Stimulated activated CD4-positive, alpha-beta T cell treated with anti-CD3 and anti-CD28 coated beads, TNF-alpha, amount 100 ng/mL, for 24 hours (primary cell): ENCODE data around the gene SREBF2.
"Not testable (repeated sequence)": the region's sequence is repeated elsewhere in the genome, so short reads cannot be mapped to it uniquely, and the experiment has no call there.

Source experiments
- DNase-seq, 3 experiments: peaks; one replicate each; pipeline ENCODE4 v3.0.0-alpha.2; 2020; ENCODE audit warnings: low read depth in 3 of 3

SREBF2 gene

DNA sequence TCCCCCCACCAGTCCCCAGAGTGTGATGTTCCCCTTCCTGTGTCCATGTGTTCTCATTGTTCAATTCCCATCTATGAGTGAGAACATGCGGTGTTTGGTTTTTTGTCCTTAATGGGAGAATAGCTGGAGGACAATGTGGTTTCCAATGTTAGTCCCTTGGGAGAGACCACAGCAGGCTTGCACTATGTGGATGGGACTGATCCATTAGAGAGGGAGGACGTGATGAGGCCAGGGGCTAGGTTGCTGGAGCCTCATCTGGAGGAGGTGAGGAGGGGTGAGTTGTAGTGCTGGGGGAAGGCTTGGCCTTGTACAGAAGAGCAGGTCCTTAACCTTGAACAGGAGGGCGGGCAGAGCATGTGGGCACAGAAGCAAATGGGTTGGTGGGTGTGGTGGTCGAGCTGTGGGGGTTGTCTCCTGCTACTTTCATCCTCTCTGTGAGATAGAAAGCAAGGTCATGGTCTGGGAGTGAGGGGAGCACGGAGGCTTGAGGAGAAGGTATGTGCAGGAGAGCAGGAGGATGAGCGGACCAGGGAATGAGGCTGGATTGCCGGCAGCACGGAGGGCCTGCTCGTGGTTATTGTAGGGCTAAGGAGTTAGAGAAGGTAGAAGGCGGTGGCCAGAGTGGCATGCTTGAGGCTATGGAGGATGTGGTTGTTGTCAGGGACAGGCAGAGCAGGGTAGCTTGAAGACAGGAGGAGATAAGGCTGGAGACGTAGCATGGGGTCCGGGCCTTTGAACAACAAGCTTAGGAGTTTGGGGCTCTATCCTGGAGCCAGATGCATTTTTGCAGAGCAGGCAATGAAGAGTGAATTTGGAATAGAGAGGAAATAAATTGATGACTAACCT, 11.2 kb upstream of the SREBF2 start:
- no peak for DNase-seq

DNA sequence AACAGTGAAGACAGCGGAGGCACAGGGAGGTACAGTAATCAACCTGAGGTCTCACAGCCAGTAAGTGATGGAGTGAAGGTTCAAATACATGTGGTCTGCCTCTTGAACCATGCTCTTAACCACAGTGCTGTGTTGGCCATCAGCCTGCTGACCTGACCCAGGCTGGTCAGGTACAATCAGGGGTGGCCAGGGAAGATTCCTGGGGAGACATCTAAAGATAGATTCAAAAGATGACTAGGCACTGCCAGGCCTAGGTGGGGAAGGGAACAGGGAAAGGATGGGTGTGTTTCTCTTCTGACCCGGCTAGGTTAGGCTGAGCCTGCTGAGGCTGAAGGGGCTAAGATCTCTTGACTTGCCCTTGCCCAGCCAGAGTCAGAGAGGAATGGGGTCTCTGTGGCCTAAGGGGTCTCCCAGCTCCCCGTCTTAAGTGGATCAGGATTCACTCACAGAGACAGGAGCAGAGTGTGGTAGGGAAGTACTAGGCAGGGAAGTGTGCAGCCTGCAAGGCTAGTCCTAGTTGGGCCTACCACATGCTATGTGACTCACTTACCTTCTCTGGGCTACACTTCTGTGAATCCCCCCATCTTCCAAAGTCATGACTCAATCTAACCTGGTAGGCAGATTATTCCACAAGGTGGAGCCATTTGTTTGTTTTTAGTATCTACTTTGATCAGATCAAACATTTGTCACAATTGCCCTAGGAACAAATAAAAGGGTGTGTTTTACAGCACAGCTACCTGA, 10.4 kb upstream of the SREBF2 start:
- peak in 1 of 3 experiments; percentile 43 for DNase-seq

DNA sequence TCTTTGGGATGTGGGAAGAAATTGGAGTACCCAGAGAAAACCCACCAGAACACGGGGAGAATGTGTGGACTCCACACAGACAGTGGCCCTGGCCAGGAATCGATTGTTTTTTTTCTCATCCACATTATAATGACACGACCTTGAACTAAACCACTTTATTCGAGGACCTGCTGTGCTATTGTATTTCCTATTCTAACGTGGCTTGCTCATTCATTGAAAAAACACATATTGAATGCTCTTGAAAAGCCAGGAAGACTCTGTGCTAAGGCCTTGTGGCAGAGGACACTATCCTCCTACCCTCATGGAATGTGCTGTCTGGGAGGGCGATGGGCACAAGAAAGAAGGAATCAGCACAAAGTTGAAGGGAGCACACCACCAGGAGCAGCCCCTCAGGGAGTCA, 9.1 kb upstream of the SREBF2 start:
- no peak for DNase-seq

DNA sequence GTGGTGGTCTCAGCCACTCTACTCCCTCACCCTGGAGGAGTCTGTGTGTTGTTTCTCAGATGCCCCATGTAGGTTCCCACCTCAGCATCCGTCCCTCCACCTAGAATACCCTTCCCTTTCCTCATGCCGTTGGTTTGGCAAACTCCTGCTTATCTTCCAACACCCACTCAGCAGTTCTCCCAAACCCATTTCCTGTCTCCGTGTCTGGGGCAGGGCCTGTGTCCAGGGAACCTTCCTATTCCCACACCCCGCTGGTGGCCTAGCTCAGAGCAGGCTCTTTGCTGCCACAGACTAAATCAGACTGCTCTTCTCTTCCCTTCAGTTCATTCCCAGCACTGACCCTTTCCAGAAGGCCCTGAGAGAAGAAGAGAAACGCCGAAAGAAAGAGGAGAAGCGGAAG, 7.5 kb upstream of the SREBF2 start:
- DNase-seq, result no peak

GRCh38 chr22:41826021-41826420, 6.9 kb upstream of the SREBF2 start:
- no peak for DNase-seq

GRCh38 chr22:41826430-41827383, 6.2 kb upstream of the SREBF2 start:
- DNase-seq, result no peak

DNA sequence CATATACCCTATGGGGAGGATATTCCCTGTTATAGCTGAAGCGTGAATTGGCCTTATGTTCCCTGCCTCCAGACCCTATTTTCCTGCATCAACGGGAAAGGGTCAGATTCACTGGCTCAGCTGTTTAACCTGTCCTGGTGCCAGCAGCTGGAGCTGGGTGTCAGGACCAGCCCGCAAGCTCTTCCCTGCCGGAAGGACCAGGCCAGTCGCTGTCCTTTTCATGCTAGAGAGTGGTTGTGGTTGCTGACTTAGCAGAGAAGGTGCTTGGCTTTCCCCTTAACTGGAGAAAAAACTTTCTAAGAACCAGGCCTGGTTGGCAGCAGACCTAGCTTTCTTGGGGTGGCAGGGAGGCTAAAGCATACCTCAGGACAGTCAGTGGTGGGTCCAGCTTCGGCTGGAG, 5.2 kb upstream of the SREBF2 start:
- no peak for DNase-seq

DNA sequence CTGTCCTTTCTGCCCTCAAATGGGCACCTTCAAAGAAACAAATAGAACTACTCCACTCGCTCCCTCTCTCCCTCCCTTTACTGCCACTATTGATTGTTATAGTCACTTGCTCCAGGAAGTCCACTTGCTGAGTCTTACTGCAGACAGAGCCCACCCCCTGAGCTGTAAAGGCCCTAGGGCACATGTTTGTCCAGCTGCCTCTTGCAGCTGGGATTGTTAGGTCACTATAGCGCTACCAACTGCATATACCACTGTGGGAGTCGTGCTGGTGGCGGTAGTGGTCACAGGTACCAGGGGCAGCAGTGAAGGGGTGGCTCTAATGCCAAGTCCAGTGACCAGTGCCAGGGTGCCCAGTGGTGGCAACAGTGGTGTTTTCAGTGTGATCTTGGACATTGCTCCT, 4.4 kb upstream of the SREBF2 start:
- DNase-seq, result no peak

DNA sequence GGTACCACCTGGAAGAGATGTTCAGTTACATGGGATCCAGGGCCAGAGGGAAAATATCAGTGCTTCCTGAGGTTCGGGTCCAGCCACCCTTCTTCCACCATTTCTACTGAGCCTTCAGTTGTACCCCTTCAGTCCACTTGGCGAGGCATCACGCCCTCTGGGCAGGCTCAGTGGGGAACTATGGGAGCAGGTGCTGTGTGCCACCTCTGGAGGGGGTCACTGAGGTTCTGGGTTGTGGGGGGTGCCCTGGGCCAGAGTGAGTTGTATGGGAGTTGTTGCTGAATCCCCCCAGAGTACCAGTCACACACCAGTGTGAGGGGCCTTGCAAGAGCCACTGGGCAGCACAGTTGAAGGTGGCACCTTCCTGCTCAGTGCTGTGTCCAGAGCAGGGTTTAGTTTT, 2.7 kb upstream of the SREBF2 start:
- DNase-seq, result no peak

DNA sequence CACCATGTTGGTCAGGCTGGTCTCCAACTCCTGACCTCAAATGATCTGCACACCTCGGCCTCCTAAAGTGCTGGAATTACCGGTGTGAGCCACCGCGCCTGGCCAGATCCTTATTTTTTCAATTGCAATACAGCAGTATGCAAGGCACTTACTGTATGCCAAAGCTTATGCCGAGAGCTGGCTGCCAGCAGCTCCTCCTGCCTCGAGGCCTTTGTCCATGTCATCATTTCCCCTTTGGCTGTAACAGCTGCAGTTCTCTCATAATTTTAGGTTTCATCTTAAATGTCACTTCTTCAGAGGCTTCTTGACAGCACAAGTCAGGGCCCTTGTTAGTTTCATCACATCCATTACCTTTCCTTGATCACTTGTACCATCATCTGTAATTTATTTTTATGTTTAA, 1.5 kb upstream of the SREBF2 start:
- no peak for DNase-seq

GRCh38 chr22:41831828-41832552, 915 bp upstream of the SREBF2 start:
- DNase-seq, result no peak

DNA sequence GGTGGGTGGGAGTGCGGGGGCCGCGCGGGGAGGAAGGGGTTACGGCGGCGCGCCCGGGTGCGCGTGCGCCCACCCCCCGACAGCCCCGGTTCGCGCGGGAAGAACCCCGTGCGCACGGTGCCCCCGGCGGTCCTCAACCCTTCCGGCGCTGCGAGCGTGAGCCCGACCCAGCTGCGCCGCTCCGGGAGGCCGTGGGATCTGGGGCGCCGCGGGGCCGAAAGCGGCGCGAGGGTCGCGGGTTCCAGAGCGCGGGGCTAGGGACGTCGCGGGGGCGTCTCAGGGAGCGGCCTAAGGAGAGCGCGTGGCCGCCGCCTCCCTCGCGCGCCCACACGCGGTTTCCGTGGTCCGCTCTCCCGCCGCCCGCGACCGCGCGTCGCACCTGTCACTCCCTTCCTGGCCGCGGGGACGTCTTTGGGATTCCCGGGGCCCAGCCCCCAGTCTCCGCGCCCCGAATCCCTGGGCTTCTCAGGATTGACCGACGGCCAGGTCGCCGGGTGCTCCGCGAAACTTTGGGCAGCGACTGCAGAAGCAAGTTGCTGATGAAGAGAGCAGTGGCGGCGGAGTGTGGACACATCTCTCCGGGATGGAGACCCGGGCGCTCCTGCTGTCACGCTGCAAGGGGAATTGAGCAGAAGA, 582 bp downstream of the SREBF2 start:
- peak in 1 of 3 experiments; percentile 39 for DNase-seq

- DNase-seq, result no peak
These were observed 1.4 kb downstream of the SREBF2 start for GRCh38 chr22:41834005-41834944.

DNA sequence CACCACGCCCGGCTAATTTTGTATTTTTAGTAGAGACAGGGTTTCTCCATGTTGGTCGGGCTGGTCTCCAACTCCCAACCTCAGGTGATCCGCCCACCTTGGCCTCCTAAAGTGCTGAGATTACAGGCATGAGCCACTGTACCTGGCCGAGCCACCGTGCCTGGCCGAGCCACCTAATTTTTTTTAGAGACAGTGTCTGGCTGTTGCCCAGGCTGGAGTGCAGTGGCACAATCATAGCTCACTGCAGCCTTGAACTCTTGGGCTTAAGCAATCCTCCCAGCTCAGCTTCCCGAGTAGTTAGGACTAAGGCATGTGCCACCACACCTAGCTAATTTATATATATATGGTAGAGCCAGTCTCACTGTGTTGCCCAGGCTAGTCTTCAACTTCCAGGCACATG, 2.6 kb downstream of the SREBF2 start:
- DNase-seq, result not testable (repeated sequence)

DNA sequence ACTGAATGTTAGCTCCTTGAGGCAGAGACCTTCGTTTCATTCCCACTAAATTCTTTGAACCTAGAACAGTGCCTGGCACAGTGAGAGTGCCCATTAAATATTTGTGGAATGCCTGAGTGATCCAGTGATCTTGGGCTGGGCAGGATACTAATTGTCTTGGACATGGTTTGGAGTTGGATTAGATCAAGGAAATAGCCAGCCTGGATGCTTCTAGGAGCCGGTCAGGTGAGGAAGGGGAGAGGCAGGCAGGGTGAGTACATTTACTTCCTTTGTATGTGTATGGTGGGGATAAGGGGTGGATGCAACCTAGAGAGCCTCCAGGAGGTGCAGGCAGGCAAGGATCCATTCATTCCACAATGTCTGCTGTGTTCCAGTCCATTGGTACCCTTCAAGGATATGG, 3.6 kb downstream of the SREBF2 start:
- no peak for DNase-seq

DNA sequence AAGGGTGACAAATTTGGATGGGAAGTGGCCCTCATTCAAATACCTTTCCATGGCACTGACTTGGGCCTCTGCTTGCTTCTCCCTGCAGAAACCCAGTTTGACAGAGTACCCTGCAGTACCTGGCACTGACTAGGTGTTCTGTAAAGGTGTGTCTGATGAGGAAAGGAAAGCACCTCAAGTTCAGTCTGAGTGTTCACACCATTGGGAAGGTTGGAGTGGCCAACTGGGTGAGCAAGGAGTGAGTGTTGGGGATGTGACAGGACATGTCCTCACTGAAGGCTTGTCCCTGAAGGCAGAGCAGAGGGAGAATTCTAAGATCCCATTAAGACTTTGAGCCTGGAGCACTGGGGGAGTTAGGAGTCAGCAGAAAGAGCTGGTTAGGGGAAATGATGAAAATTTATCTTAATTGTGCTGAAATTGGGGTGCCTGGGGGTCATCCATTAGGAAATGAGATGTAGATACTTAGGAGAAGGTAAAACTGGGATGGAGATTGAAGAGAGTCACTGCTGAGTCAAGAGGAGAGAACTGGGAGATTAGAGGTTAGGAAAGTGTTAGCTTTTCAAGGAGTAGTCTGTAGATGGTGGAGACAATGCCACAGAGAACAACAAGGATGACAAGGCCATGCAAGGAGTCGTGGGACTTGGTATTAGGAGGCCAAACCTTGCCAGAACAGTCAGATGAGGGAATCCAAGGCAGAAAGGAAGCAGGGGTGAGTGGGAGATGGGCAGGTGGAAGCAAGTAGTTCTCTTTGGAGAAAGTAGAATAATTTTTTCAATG, 6.1 kb downstream of the SREBF2 start:
- no peak for DNase-seq

DNA sequence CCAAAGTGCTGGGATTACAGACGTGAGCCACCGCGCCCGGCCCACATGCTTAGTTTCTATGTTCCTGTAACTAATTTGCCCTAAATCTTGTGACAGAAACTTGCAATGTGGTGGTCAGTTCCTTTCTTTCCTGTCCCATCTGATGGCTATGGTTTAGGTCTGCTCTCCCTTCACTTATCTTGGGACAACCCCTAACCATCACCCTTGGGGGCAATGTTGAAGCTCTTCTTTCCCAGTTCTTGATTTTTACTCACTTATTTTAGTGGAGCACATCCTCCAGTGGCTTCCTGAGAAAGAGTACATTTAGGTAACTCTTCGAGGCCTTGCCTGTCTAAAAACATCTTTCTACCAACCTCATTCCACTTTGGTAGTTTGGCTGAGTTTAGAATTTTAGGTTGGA, 7.3 kb downstream of the SREBF2 start:
- DNase-seq, result no peak

- DNase-seq, result no peak
These were observed 8.3 kb downstream of the SREBF2 start for GRCh38 chr22:41841085-41841712.
